Pancreas (tissue), 10 donors: ENCODE results near the gene NABP1. TPM values are rescaled to one million over a fixed set of nuclear protein-coding genes. Genes with fewer than 3 reads are reported as not detected.
A peak's percentile ranks its signal among the peaks of the same experiment; 100 is the strongest.

Source experiments
- ATAC-seq, 4 donors: fragments of 200-7000 bp; cut with Tn5 transposase; one replicate each; pipeline versions ENCODE4 v1.8.0 to v1.9.1; 2020; ENCODE audit warnings: mild to moderate bottlenecking in 4 of 4, moderate library complexity in 4 of 4
- DNase-seq, 6 donors: peaks; one replicate each; pipeline ENCODE4 v3.0.0-alpha.2; 2020
- FAIRE-seq: peaks from 2 replicates; lab custom pipeline; 2012; peaks lifted over from hg19 to GRCh38; lab: Jason Lieb, UNC
- H3K27ac ChIP-seq, 4 donors: fragments of 200-600 bp; sonication (generic); 1 replicate in 3 of 4; 2 replicates in 1 of 4; pipeline versions ENCODE4 v1.5.0 to v1.8.0; 2020
- H3K27me3 ChIP-seq, 4 donors: fragments of 200-600 bp; one replicate each; pipeline ENCODE4 v1.8.0; 2021
- H3K36me3 ChIP-seq, 3 donors: fragments of 200-600 bp; sonication (generic) in 1 of 3; one replicate each; pipeline versions ENCODE4 v1.5.0 to v1.8.0; 2020 to 2021
- H3K4me1 ChIP-seq, 3 donors: fragments of 200-600 bp; one replicate each; pipeline ENCODE4 v1.8.0; 2021
- H3K4me3 ChIP-seq, 4 donors: fragments of 200-600 bp; sonication (generic) in 2 of 4; one replicate each; pipeline versions ENCODE4 v1.5.0 to v1.8.0; 2020 to 2021
- H3K9me3 ChIP-seq, 4 donors: fragments of 200-600 bp; one replicate each; pipeline ENCODE4 v1.8.0; 2021
- CTCF ChIP-seq, 4 donors: fragments of 200-600 bp; sonication (generic) in 3 of 4; IDR thresholded peaks; one replicate each; pipeline versions ENCODE4 v1.5.0 to v1.8.0; 2021; ENCODE audit warnings: antibody characterized with exemption in 4 of 4
- WGBS, 2 donors: extraction: QIAGEN DNeasy Blood & Tissue Kit; methylation state at CpG; one replicate each; pipeline ENCODE4 v1.1.7; 2013; 5-methylcytosine and 5-hydroxymethylcytosine counted together
- intact Hi-C, 3 donors: fragments of 100-400 bp; cut with DNase I; formaldehyde crosslinking; loops; one replicate each; pipeline versions ENCODE4 v1.11.1 to v1.14.2; 2022
- polyA plus RNA-seq, 2 donors: library from polyadenylated mRNA; stranded (reverse); fragments of 200-250 nt; gene quantifications; one replicate each; pipeline ENCODE4 v1.2.3, GENCODE V29; 2013
- total RNA-seq, 6 donors: library from RNA; stranded (reverse); fragmentation: NEBNext Ultra II Directional in 4 of 6; extraction: Animal tissue kit (Norgen Biotek cat#: 25700) in 4 of 6; gene quantifications; one replicate each; pipeline versions ENCODE4 v1.2.1 to v1.2.4, GENCODE V29; 2021 to 2023
- donor health status: healthy with polysubstance abuse.
- donor health status: DM: no; HTN: no; CAD: no; lungs with moderate emphysema.
- donor health status: DM: no; HTN: no; CAD: no.
- donor health status: control.
- donor health status: control.
- donor health status: Bipolar disorder and iron deficiency.
- donor health status: DM: yes; HTN: yes; CAD: no.
- donor health status: DM: no; HTN: no; CAD: no.
- donor health status: DM: no; HTN: no; CAD: no.
- donor health status: DM: yes; HTN: yes; CAD: no.

The NABP1 gene
- total and polyA plus RNA-seq, 8 donors, result 2.9 to 12.8 (median 5.0) TPM

GRCh38 chr2:191686066-191686465 is 8.1 kb downstream of the NABP1 start:
- Histone ChIP-seq H3K9me3 (no peaks in the 10 kb centered on the region), H3K27ac (no peak overlapping the region), H3K4me3 (no peak overlapping the region), H3K36me3 (peaks cover 0 to 5% (median 0%) of the 10 kb centered on the region in 3 donors), H3K27me3 (no peaks in the 10 kb centered on the region), H3K4me1 (peaks cover 0 to 8% (median 7%) of the 10 kb centered on the region in 3 donors)
- no peak for ATAC-seq
- FAIRE-seq, result no peak
- 70 to 92% methylated on average over 2 of the region's 2 CpGs for WGBS, 2 donors
- TF ChIP-seq CTCF (IDR thresholded peaks at IDR 0.05), result no peak
- no peak for DNase-seq
- intact Hi-C loops, result no loop called here

GRCh38 chr2:191686729-191687128 is 8.8 kb downstream of the NABP1 start:
- Histone ChIP-seq H3K27me3 (no peaks in the 10 kb centered on the region), H3K36me3 (peaks cover 0 to 5% (median 0%) of the 10 kb centered on the region in 3 donors), H3K9me3 (no peaks in the 10 kb centered on the region), H3K27ac (no peak overlapping the region), H3K4me3 (no peak overlapping the region), H3K4me1 (peaks cover 0 to 8% (median 7%) of the 10 kb centered on the region in 3 donors)
- no peak for FAIRE-seq
- intact Hi-C loops, result no loop called here
- no peak for DNase-seq
- ATAC-seq, result no peak
- 81 to 86% methylated on average over 1 of the region's 1 CpG for WGBS, 2 donors
- TF ChIP-seq CTCF (IDR thresholded peaks at IDR 0.05), result no peak

- H3K27me3 ChIP-seq, result no peaks in the 10 kb centered on the region
- TF ChIP-seq CTCF (IDR thresholded peaks at IDR 0.05), result no peak
- no peak for DNase-seq
- intact Hi-C loops, result no loop called here
- 85 to 88% methylated on average over 6 of the region's 6 CpGs for WGBS, 2 donors
- no peaks in the 10 kb centered on the region for H3K9me3 ChIP-seq
- no peak for FAIRE-seq
- H3K36me3 ChIP-seq, result peaks cover 0 to 5% (median 0%) of the 10 kb centered on the region in 3 donors
- peaks cover 0 to 8% (median 7%) of the 10 kb centered on the region in 3 donors for H3K4me1 ChIP-seq
- H3K4me3 ChIP-seq, result no peak overlapping the region
- ATAC-seq, result no peak
- no peak overlapping the region for H3K27ac ChIP-seq
These were observed 9.9 kb downstream of the NABP1 start for GRCh38 chr2:191687867-191688266.

GRCh38 chr2:191688934-191689695 is 11.2 kb downstream of the NABP1 start:
- intact Hi-C loops, result no loop called here
- Histone ChIP-seq H3K9me3 (no peaks in the 10 kb centered on the region), H3K27ac (peak overlapping the region in 1 of 4 donors; percentile 43), H3K4me3 (no peak overlapping the region), H3K36me3 (peaks cover 0 to 5% (median 0%) of the 10 kb centered on the region in 3 donors), H3K4me1 (peaks cover 0 to 8% (median 7%) of the 10 kb centered on the region in 3 donors), H3K27me3 (no peaks in the 10 kb centered on the region)
- 46 to 58% methylated on average over 2 of the region's 2 CpGs for WGBS, 2 donors
- TF ChIP-seq CTCF (IDR thresholded peaks at IDR 0.05), result no peak
- peak; percentile 59 to 82 (median 66) for ATAC-seq
- no peak for DNase-seq
- FAIRE-seq, result no peak

- no peak for TF ChIP-seq CTCF (IDR thresholded peaks at IDR 0.05)
- H3K9me3 ChIP-seq, result no peaks in the 10 kb centered on the region
- WGBS, 2 donors, result 48 to 52% methylated on average over 3 of the region's 3 CpGs
- H3K4me1 ChIP-seq, result peaks cover 0 to 8% (median 7%) of the 10 kb centered on the region in 3 donors
- no peak overlapping the region for H3K4me3 ChIP-seq
- H3K27me3 ChIP-seq, result no peaks in the 10 kb centered on the region
- no peak overlapping the region for H3K27ac ChIP-seq
- no peak for FAIRE-seq
- no peak for ATAC-seq
- no peak for DNase-seq
- intact Hi-C loops, result loop anchor here (5.0 to 10.0 kb wide), 3 partner anchors 123 to 128 kb away; no protein-coding TSS in a partner anchor
- H3K36me3 ChIP-seq, result no peaks in the 10 kb centered on the region
These were observed 12.4 kb downstream of the NABP1 start for GRCh38 chr2:191690327-191690726.
